ENCODE data around the gene MRPL40.

Gene MRPL40

DNA sequence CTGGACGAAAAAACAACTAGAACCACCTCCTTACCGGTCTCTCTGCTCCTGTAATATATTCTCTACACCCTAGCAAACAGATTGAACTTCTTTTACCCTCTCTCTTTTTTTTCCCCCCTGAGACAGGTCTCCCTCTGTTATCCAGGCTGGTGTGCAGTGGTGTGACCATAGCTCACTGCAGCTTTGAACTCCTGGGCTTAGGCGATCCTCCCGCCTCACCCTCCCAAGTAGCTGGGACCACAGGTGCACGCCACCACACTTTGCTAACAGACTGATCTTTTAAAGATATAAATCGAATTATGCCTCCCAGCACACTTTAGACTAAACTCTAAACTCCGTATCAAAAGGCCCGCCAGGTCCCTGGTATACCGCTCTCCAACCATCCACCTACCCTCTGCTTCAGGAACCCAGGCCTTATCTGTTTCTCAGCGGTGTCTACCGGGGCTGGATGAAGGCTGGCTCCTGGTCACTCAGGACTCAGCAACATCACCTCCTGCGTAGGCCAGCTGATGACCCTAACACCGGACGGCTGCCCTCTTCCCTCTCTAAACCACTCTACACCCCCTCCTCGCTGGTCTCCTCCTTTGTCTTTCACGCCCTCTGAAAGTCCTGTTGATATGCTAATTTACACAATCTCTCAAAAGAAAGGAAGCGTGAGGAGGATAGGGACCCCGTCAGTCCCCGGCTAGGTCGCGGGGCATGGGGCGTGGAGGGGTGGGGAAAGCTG, 14.4 kb downstream of the MRPL40 start:
- no peak for DNase-seq (ENCODE audit: low spot score)
- in situ Hi-C loops (cut with MboI; ENCODE audit: low pct_unique_long_range_greater_than_20kb, low sequenced_read_pairs, unreplicated experiment): no loop called here
- TF ChIP-seq, protein P1, sequence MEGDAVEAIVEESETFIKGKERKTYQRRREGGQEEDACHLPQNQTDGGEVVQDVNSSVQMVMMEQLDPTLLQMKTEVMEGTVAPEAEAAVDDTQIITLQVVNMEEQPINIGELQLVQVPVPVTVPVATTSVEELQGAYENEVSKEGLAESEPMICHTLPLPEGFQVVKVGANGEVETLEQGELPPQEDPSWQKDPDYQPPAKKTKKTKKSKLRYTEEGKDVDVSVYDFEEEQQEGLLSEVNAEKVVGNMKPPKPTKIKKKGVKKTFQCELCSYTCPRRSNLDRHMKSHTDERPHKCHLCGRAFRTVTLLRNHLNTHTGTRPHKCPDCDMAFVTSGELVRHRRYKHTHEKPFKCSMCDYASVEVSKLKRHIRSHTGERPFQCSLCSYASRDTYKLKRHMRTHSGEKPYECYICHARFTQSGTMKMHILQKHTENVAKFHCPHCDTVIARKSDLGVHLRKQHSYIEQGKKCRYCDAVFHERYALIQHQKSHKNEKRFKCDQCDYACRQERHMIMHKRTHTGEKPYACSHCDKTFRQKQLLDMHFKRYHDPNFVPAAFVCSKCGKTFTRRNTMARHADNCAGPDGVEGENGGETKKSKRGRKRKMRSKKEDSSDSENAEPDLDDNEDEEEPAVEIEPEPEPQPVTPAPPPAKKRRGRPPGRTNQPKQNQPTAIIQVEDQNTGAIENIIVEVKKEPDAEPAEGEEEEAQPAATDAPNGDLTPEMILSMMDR (IDR thresholded peaks at IDR 0.05; ENCODE audit: extremely low read depth, insufficient read depth, missing control alignments): no peak

DNA sequence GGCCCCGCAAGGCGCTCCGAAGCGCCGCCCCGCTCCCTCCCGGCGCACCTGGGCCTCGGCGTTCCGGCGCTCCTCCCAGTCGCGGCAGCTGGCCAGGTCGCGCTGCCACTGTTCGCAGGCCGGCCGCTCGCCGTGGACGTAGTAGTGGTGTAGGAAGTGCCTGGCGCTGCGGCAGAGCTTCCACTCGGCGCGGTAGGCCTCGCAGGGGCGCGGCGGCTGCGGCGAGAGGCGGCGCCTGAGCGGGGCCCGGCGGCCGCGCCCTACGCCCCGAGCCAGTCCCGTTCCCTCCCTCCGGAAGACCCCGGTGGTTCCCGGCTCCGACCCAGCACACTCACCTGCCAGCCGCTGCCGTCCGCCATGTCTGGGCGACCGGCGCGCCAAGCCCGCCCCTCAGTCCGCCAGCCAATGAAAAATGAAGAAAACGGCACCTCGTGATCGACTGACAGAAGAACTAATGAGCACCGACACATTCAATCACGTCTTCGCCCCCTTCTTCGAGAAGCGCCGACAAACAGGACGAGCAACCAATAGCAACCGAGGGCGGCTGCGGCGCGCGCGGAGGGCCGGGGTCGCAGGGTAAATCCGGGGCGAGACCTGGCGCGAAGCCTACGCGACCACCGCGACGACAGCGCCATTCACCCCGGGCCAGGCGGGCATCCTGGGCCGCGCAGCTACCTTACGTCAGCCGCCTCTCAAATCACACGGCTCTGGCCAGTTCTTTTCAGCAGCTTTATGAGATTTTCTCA, 15.2 kb downstream of the MRPL40 start, which contains the start of gene C22orf39:
Gene C22orf39 (minus strand): TSS at position 382 of the 746 bp plus-strand sequence. CDS start 23 bp downstream, at position 359.
- TF ChIP-seq, protein P1 (IDR thresholded peaks at IDR 0.05; ENCODE audit: extremely low read depth, insufficient read depth, missing control alignments): no peak
- in situ Hi-C loops (cut with MboI; ENCODE audit: low pct_unique_long_range_greater_than_20kb, low sequenced_read_pairs, unreplicated experiment): no loop called here
- DNase-seq (ENCODE audit: low spot score): peak; percentile 98

GRCh38 chr22:19448076-19448607, 15.8 kb downstream of the MRPL40 start:
- peak; percentile 80 for DNase-seq (ENCODE audit: low spot score)
- in situ Hi-C loops (cut with MboI; ENCODE audit: low pct_unique_long_range_greater_than_20kb, low sequenced_read_pairs, unreplicated experiment): no loop called here
- TF ChIP-seq, protein P1 (IDR thresholded peaks at IDR 0.05; ENCODE audit: extremely low read depth, insufficient read depth, missing control alignments): no peak

DNA sequence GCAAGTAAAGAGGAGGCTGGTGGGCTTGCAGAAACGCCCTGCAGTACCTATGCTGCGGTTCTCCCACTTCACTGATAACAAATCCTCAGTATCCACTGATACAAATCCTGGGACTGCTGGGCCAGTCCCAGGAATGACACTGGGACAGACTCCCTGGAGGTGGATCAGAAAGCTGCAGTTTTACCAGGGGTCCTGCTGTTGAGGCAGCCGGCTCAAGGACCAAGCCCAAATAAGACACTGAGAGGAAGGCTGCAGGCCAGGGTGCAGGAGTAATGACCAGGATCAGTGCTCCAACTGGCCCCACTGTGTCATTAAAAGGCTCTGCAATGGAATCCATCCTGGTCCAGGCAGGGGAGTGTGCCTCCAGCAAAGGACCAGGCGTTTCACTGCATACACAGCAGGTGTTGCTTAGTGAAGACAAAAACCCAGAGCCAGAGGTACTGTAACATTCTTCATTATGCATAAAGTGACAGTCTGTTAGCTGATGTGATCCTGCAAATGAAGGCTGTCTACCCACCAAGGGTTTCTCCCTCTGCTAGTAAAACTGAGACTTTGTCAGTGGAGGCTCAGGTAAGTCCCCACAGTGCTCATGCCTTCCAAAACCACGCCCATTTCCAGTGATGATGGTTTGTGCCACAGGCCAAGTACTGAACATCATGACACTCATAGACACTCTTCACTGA, 16.5 kb downstream of the MRPL40 start:
- TF ChIP-seq, protein P1 (IDR thresholded peaks at IDR 0.05; ENCODE audit: extremely low read depth, insufficient read depth, missing control alignments): no peak
- in situ Hi-C loops (cut with MboI; ENCODE audit: low pct_unique_long_range_greater_than_20kb, low sequenced_read_pairs, unreplicated experiment): no loop called here
- peak; percentile 70 for DNase-seq (ENCODE audit: low spot score)

GRCh38 chr22:19449422-19449767, 17.1 kb downstream of the MRPL40 start:
- no peak for DNase-seq (ENCODE audit: low spot score)
- TF ChIP-seq, protein P1 (IDR thresholded peaks at IDR 0.05; ENCODE audit: extremely low read depth, insufficient read depth, missing control alignments): no peak
- in situ Hi-C loops (cut with MboI; ENCODE audit: low pct_unique_long_range_greater_than_20kb, low sequenced_read_pairs, unreplicated experiment): no loop called here

Measured in GM13977 (cell line).